Activated CD8-positive, alpha-beta T cell treated with anti-CD3 and anti-CD28 coated beads for 36 hours (primary cell): ENCODE data around the gene GRN. TPM values are rescaled to one million over a fixed set of nuclear protein-coding genes. Genes with fewer than 3 reads are reported as not detected.
A peak's percentile ranks its signal among the peaks of the same experiment; 100 is the strongest.

Experiments
- ATAC-seq: fragments of 200-7000 bp; cut with Tn5 transposase; one replicate; pipeline ENCODE4 v1.10.0; 2021; ENCODE audit warnings: mild to moderate bottlenecking, moderate library complexity
- CTCF ChIA-PET: fragments of 350-600 bp; sonication (Branson Sonifier 250); formaldehyde crosslinking; loops from one replicate; lab custom pipeline; 2021; ENCODE audit warnings: antibody characterized with exemption; lab: Charles Lee
- POLR2A ChIA-PET: fragments of 350-600 bp; sonication (Branson Sonifier 250); formaldehyde crosslinking; loops from one replicate; lab custom pipeline; 2021; ENCODE audit warnings: antibody characterized with exemption; lab: Charles Lee
- DNase-seq: peaks from one replicate; pipeline ENCODE4 v3.0.0-alpha.2; 2020
- H3K27ac Mint-ChIP-seq: one replicate; pipeline ENCODE4 v1.8.0; 2021; ENCODE audit warnings: mild to moderate bottlenecking, mixed read lengths
- H3K27me3 Mint-ChIP-seq: one replicate; pipeline ENCODE4 v1.8.0; 2021; ENCODE audit warnings: mixed read lengths
- H3K36me3 Mint-ChIP-seq: one replicate; pipeline ENCODE4 v1.8.0; 2021; ENCODE audit warnings: low read depth, mixed read lengths
- H3K4me1 Mint-ChIP-seq: one replicate; pipeline ENCODE4 v1.8.0; 2021; ENCODE audit warnings: low read depth, mixed read lengths
- H3K4me3 Mint-ChIP-seq: one replicate; pipeline ENCODE4 v1.8.0; 2021; ENCODE audit warnings: mild to moderate bottlenecking, moderate library complexity, mixed read lengths
- H3K9me3 Mint-ChIP-seq: one replicate; pipeline ENCODE4 v1.8.0; 2021; ENCODE audit warnings: mixed read lengths
- intact Hi-C: fragments of 100-400 bp; cut with micrococcal nuclease; formaldehyde crosslinking; loops from one replicate; pipeline ENCODE4 v1.10.0; 2022
- total RNA-seq, 2 experiments: library from RNA; stranded (reverse); gene quantifications; one replicate each; pipeline ENCODE4 v1.2.3, GENCODE V29; 2021
- TF ChIP-seq, protein P1 (sequence below): fragments of 200-600 bp; IDR thresholded peaks from one replicate; pipeline ENCODE4 v1.8.0; 2022; ENCODE audit warnings: antibody characterized with exemption, mild to moderate bottlenecking

Gene GRN
- total RNA-seq, 2 experiments from 2014 or later = 34.8 to 35.5 TPM

DNA sequence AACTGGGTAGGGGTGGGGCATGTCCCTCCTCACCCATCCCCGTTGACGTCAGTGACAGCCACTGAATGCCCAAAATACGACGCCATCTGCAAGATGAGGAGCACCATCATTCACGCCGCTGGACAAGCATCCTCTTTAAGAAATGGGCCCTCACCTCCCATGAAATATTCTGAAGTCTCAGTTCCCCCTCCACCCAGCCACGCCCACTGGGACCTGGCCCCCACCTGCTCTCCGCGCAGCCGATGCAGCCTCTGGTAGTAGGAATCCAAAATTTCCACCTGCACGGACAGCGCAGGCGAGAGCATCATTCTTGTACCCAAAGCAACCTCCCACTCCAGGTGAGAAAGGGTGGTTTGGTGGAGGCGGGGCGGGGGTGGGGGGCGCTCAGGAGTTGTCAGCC, 38.8 kb downstream of the GRN start:
- DNase-seq (no peak), ATAC-seq (no peak)
- no peaks in the 10 kb centered on the region for H3K36me3 Mint-ChIP-seq
- H3K4me3 Mint-ChIP-seq = no peak overlapping the region
- peaks cover 11% of the 10 kb centered on the region for H3K4me1 Mint-ChIP-seq
- intact Hi-C loops = no loop called here
- ChIA-PET POLR2A (no interaction called here), CTCF (interaction anchor here (2.7 kb wide), 1 partner anchor 17 kb away, joined by 7 read pairs; no protein-coding TSS in a partner anchor)
- no peaks in the 10 kb centered on the region for H3K9me3 Mint-ChIP-seq
- H3K27ac Mint-ChIP-seq = no peak overlapping the region
- TF ChIP-seq, protein P1, sequence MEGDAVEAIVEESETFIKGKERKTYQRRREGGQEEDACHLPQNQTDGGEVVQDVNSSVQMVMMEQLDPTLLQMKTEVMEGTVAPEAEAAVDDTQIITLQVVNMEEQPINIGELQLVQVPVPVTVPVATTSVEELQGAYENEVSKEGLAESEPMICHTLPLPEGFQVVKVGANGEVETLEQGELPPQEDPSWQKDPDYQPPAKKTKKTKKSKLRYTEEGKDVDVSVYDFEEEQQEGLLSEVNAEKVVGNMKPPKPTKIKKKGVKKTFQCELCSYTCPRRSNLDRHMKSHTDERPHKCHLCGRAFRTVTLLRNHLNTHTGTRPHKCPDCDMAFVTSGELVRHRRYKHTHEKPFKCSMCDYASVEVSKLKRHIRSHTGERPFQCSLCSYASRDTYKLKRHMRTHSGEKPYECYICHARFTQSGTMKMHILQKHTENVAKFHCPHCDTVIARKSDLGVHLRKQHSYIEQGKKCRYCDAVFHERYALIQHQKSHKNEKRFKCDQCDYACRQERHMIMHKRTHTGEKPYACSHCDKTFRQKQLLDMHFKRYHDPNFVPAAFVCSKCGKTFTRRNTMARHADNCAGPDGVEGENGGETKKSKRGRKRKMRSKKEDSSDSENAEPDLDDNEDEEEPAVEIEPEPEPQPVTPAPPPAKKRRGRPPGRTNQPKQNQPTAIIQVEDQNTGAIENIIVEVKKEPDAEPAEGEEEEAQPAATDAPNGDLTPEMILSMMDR = no peak
- H3K27me3 Mint-ChIP-seq = peaks cover 20% of the 10 kb centered on the region

DNA sequence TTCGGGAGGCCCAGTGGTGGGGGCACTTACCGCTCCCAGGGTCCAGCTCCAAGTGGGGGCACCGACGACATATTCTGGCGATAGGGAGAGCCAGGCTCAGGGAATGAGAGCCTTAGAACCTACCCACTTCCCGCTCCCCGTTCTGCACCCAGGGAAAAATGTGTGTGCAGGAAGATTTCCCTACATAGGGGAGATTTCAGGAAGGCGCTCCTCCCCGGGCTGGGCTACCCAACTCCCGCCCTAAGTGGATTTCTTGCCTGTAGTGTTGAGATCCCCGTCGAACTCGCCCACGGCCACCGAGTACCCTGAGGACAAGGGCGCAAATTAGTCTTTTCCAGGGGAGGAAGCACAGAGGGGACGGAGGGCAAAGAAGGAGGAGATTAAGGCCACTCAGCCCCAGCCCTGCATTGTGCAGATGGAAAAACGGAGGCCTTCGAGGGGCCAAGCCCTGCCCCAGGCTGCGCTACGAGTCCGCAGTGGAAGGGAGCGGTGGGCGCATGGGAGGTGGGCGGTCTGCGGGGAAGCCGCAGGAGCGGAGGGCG, 39.2 kb downstream of the GRN start:
- Mint-ChIP-seq H3K9me3 (no peaks in the 10 kb centered on the region), H3K36me3 (no peaks in the 10 kb centered on the region), H3K27ac (no peak overlapping the region), H3K4me1 (peaks cover 11% of the 10 kb centered on the region), H3K27me3 (peaks cover 21% of the 10 kb centered on the region), H3K4me3 (peak overlapping the region; percentile 71)
- intact Hi-C loops = no loop called here
- ChIA-PET POLR2A (interaction anchor here (0.6 to 1.1 kb wide), 2 partner anchors 31 to 161 kb away, joined by 3 to 5 read pairs; no protein-coding TSS in a partner anchor), CTCF (interaction anchor here (0.9 to 2.7 kb wide), 3 partner anchors 16 to 33 kb away, joined by 3 to 7 read pairs (median 3); no protein-coding TSS in a partner anchor)
- no peak for ATAC-seq
- no peak for DNase-seq
- TF ChIP-seq, protein P1 = no peak

- Mint-ChIP-seq H3K36me3 (no peaks in the 10 kb centered on the region), H3K27ac (no peak overlapping the region), H3K27me3 (peaks cover 21% of the 10 kb centered on the region), H3K4me1 (peaks cover 11% of the 10 kb centered on the region), H3K4me3 (peak overlapping the region; percentile 71), H3K9me3 (no peaks in the 10 kb centered on the region)
- ChIA-PET CTCF (interaction anchor here (0.9 to 2.7 kb wide), 5 partner anchors 9 to 138 kb away, joined by 3 to 13 read pairs (median 4); no protein-coding TSS in a partner anchor), POLR2A (interaction anchor here (0.6 to 1.1 kb wide), 2 partner anchors 31 to 162 kb away, joined by 3 to 5 read pairs; no protein-coding TSS in a partner anchor)
- ATAC-seq (no peak), DNase-seq (no peak)
- TF ChIP-seq, protein P1 = no peak
- intact Hi-C loops = no loop called here
These were observed 39.8 kb downstream of the GRN start for GRCh38 chr17:44384823-44385286.

- Mint-ChIP-seq H3K27ac (peak overlapping the region; percentile 11), H3K9me3 (no peaks in the 10 kb centered on the region), H3K4me3 (peak overlapping the region; percentile 71), H3K36me3 (no peaks in the 10 kb centered on the region), H3K27me3 (peaks cover 21% of the 10 kb centered on the region), H3K4me1 (peaks cover 11% of the 10 kb centered on the region)
- TF ChIP-seq, protein P1 = peak; percentile 31
- intact Hi-C loops = no loop called here
- POLR2A ChIA-PET = interaction anchor here (0.6 to 1.2 kb wide), 3 partner anchors 9 to 163 kb away, joined by 3 to 5 read pairs (median 5); no protein-coding TSS in a partner anchor
- ATAC-seq = peak; percentile 96
- CTCF ChIA-PET = interaction anchor here (0.9 to 2.7 kb wide), 6 partner anchors 10 to 148 kb away, joined by 3 to 13 read pairs (median 4); no protein-coding TSS in a partner anchor
- peak; percentile 91 for DNase-seq
These were observed 40.4 kb downstream of the GRN start for GRCh38 chr17:44385287-44386181.
